Cerebellar nuclear complex (tissue), 1 donor: ENCODE data around the gene HIVEP1.
"Not testable (repeated sequence)": the region's sequence is repeated elsewhere in the genome, so short reads cannot be mapped to it uniquely, and the experiment has no call there.

Experiments
- DNase-seq, 2 experiments: peaks; one replicate each; lab custom pipeline; 2025; lab: John Stamatoyannopoulos, UW

The HIVEP1 gene

GRCh38 chr6:12088531-12088930 is 76.4 kb downstream of the HIVEP1 start:
- DNase-seq, result no peak

- DNase-seq, result no peak
Measured at GRCh38 chr6:12090714-12091113, 78.6 kb downstream of the HIVEP1 start.

GRCh38 chr6:12092762-12093161 is 80.7 kb downstream of the HIVEP1 start:
- DNase-seq, result no peak

- no peak for DNase-seq
Measured at GRCh38 chr6:12094689-12095088, 82.6 kb downstream of the HIVEP1 start.

GRCh38 chr6:12096342-12096741 is 84.2 kb downstream of the HIVEP1 start:
- DNase-seq, result no peak

GRCh38 chr6:12097791-12098190 is 85.7 kb downstream of the HIVEP1 start:
- DNase-seq, result no peak

GRCh38 chr6:12099623-12100338 is 87.7 kb downstream of the HIVEP1 start:
- DNase-seq, result no peak

GRCh38 chr6:12101048-12101447 is 88.9 kb downstream of the HIVEP1 start:
- DNase-seq, result no peak

- no peak for DNase-seq
Measured at GRCh38 chr6:12101653-12102312, 89.7 kb downstream of the HIVEP1 start.

GRCh38 chr6:12102350-12102749 is 90.2 kb downstream of the HIVEP1 start:
- no peak for DNase-seq

GRCh38 chr6:12103158-12103557 is 91.0 kb downstream of the HIVEP1 start:
- no peak for DNase-seq

- DNase-seq, result no peak
Measured at GRCh38 chr6:12105271-12105670, 93.2 kb downstream of the HIVEP1 start.

- not testable (repeated sequence) for DNase-seq
Measured at GRCh38 chr6:12108376-12108775, 96.3 kb downstream of the HIVEP1 start.

- DNase-seq, result no peak
Measured at GRCh38 chr6:12110523-12111362, 98.6 kb downstream of the HIVEP1 start.

- DNase-seq, result no peak
Measured at GRCh38 chr6:12111363-12111670, 99.2 kb downstream of the HIVEP1 start.

GRCh38 chr6:12112540-12113189 is 100.6 kb downstream of the HIVEP1 start:
- DNase-seq, result no peak

- no peak for DNase-seq
Measured at GRCh38 chr6:12113190-12113577, 101.1 kb downstream of the HIVEP1 start.

- no peak for DNase-seq
Measured at GRCh38 chr6:12114055-12114503, 102.0 kb downstream of the HIVEP1 start.

- DNase-seq, result no peak
Measured at GRCh38 chr6:12115001-12115400, 102.9 kb downstream of the HIVEP1 start.

GRCh38 chr6:12115492-12115891 is 103.4 kb downstream of the HIVEP1 start:
- no peak for DNase-seq

GRCh38 chr6:12116264-12116800 is 104.2 kb downstream of the HIVEP1 start:
- no peak for DNase-seq

- DNase-seq, result no peak
Measured at GRCh38 chr6:12116978-12117377, 104.9 kb downstream of the HIVEP1 start.
